Measurements from ENCODE around the gene LTA4H. TPM values are rescaled to one million over a fixed set of nuclear protein-coding genes. Genes with fewer than 3 reads are reported as not detected.

The LTA4H gene
- total and polyA plus RNA-seq, 12 donors: 25.2 to 50.6 (median 39.1) TPM

- peak overlapping the region in 1 of 10 donors; percentile 89 for H3K27ac ChIP-seq
- ATAC-seq: no peak
- no peak for DNase-seq
These were observed 1.5 kb upstream of the LTA4H start for GRCh38 chr12:96036765-96037455.

DNA sequence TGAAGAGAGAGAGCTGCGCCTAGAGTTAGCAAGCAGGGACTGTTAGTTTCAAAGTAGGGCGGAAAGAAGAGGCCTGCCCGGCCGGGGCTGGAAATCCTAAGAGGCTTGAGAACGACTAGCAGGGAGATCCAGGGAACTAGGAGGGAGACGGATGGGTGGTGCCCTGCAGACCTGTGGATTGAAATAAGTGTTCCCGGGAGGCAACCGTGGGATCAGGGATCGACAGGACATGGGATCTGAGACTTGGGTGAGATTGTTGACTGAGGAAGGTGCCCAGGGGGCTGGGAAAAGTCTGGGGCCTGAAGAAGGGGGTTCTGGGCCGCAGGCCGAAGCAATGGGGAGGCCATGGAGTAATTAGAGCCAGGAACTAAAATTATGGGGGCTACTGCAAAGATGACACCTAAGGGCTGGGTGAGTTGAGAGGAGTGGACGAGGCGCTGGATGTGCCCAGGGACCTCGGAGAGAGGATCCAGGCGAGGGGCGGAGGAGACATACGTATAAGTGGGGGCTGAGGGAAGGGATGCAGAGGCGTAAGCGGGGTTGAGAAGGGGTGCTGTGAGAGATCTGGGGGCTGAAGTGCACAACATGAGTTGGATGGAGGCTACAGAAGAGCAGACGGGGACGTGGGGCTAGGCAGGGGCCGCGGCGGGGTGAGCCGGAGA lies 635 bp downstream of the LTA4H start:
- TF ChIP-seq CTCF (IDR thresholded peaks at IDR 0.05): no peak
- Histone ChIP-seq H3K36me3 (no peaks in the 10 kb centered on the region), H3K9me3 (no peaks in the 10 kb centered on the region), H3K27me3 (no peaks in the 10 kb centered on the region), H3K27ac (peak overlapping the region; percentile 14 to 89 (median 80)), H3K4me1 (peaks cover 0 to 57% (median 20%) of the 10 kb centered on the region in 9 donors), H3K4me3 (peak overlapping the region; percentile 60 to 97 (median 88))
- ATAC-seq (peak; percentile 3 to 54 (median 24)), DNase-seq (no peak)
- intact Hi-C loops (cut with DNase I): loop anchor here in 1 of 10 donors (10.0 kb wide), 1 partner anchor 370 kb away; the partner anchor contains the start of gene CDK17
- 1 to 2% methylated on average over 25 of the region's 25 CpGs for WGBS, 2 donors

More at GRCh38 chr12:96036765-96037455, 1.5 kb upstream of the LTA4H start:
- H3K36me3 ChIP-seq: no peaks in the 10 kb centered on the region
- H3K9me3 ChIP-seq: no peaks in the 10 kb centered on the region
- no peak for TF ChIP-seq CTCF (IDR thresholded peaks at IDR 0.05)
- H3K4me1 ChIP-seq: peaks cover 0 to 40% (median 20%) of the 10 kb centered on the region in 9 donors
- intact Hi-C loops (cut with DNase I): loop anchor here in 1 of 10 donors (10.0 kb wide), 1 partner anchor 368 kb away; the partner anchor contains the start of gene CDK17
- H3K27me3 ChIP-seq: no peaks in the 10 kb centered on the region
- WGBS, 2 donors: 94 to 96% methylated on average over 8 of the region's 8 CpGs
- no peak overlapping the region for H3K4me3 ChIP-seq

GRCh38 chr12:96033549-96034389 lies 1.6 kb downstream of the LTA4H start:
- no peaks in the 10 kb centered on the region for H3K9me3 ChIP-seq
- peaks cover 0 to under 1% (median 0%) of the 10 kb centered on the region in 9 donors for H3K36me3 ChIP-seq
- no peak for DNase-seq
- peak overlapping the region in 7 of 10 donors; percentile 71 to 89 (median 83) for H3K27ac ChIP-seq
- no peak for ATAC-seq
- TF ChIP-seq CTCF (IDR thresholded peaks at IDR 0.05): no peak
- H3K27me3 ChIP-seq: no peaks in the 10 kb centered on the region
- H3K4me1 ChIP-seq: peaks cover 0 to 57% (median 20%) of the 10 kb centered on the region in 9 donors
- WGBS, 2 donors: 74 to 77% methylated on average over 7 of the region's 7 CpGs
- H3K4me3 ChIP-seq: peak overlapping the region; percentile 60 to 97 (median 88)
- intact Hi-C loops (cut with DNase I): loop anchor here in 1 of 10 donors (10.0 kb wide), 1 partner anchor 371 kb away; the partner anchor contains the start of gene CDK17

DNA sequence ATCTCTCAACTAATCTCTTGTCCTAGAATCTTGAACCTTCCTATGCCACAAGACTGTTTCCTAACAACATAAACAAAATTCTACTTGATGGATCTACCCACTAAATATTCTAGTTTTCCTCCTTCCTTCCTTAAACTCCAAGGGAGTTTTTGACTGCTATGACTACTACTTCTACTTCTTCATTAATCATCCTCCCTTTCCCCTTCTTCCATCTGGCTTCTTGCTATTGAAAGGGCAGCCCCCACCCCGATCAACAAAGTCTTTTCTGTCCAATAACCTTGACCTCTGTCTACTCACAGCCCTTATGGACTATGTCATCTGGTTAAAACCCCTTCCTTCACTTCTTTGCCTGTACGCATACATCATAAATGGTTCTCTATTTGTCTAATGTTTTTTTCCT lies 5.6 kb downstream of the LTA4H start:
- H3K27ac ChIP-seq: peak overlapping the region in 1 of 10 donors; percentile 41
- intact Hi-C loops (cut with DNase I): loop anchor here in 1 of 10 donors (10.0 kb wide), 1 partner anchor 375 kb away; the partner anchor contains the start of gene CDK17
- WGBS, 2 donors: 91 to 92% methylated on average over 2 of the region's 2 CpGs

More for the DNA sequence above, 5.6 kb downstream of the LTA4H start:
- TF ChIP-seq CTCF (IDR thresholded peaks at IDR 0.05): no peak
- H3K9me3 ChIP-seq: no peaks in the 10 kb centered on the region
- H3K27me3 ChIP-seq: no peaks in the 10 kb centered on the region
- H3K36me3 ChIP-seq: peaks cover 0 to 40% (median 17%) of the 10 kb centered on the region in 9 donors
- H3K4me3 ChIP-seq: no peak overlapping the region
- H3K4me1 ChIP-seq: peaks cover 0 to 50% (median 19%) of the 10 kb centered on the region in 9 donors
- DNase-seq (no peak), ATAC-seq (no peak)

All from heart right ventricle (tissue), 16 donors.